GM13977 (cell line): ENCODE measurements around the gene DEAF1.

Experiments
- DNase-seq: peaks from one replicate; pipeline ENCODE4 v3.0.0; 2012; ENCODE audit warnings: low spot score
- CTCF ChIP-seq: IDR thresholded peaks from 2 replicates; pipeline ENCODE4 v1.5.1; 2012; ENCODE audit warnings: mild to moderate bottlenecking, control low read depth; ENCODE audit not compliant: insufficient read depth; ENCODE audit errors: extremely low read depth, missing control alignments
- in situ Hi-C: fragments of 300-500 bp; cut with MboI; formaldehyde crosslinking; loops from one replicate; pipeline ENCODE4 v1.12.0; 2022; ENCODE audit warnings: low sequenced_read_pairs, low pct_unique_long_range_greater_than_20kb, mixed read lengths, inconsistent platforms; ENCODE audit not compliant: unreplicated experiment

DEAF1 gene

DNA sequence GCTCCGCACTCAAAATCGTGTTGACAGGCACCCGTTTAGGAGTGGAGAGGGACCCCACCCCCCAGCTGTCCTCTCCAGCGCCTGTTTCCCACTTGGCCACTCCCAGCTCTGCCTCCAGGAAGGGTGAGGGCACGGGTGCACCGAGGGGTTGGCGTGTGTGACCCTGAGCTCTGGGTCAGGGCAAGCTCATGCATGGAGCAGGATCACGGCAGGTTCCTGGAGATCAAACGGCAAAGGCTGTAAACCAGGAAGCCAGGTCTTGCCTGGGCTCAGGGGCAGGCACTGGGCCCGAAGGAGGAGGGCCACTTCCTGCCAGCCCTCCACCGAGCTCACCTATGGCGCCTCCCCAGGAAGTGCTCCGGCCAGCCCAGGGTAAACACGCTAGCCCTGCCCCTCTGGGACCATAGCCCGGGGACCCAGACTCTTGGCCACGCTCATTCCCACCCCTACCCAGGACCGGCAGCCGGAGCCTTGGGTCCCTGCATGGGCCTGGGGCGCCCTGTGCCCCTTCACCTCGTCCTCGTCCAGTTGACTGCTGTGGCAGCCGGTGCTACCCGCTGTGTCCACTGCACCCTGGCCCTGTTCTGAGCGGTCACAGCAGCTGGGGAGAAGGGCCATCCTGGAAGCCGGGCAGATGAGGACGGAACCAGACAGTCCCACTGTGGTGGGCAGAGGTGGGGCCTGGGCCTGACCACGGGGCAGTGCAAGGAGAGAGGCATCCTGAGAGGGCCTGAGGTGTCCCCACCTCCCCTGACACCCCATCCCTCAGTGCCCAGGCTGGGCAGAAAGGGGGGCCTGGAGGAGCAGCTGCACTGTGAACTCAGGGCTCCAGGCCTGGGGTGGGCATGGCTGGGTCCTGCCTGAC lies 10.0 kb upstream of the DEAF1 start:
- in situ Hi-C loops: no loop called here

GRCh38 chr11:704228-704674 lies 9.2 kb upstream of the DEAF1 start:
- in situ Hi-C loops: no loop called here
- DNase-seq: no peak
- TF ChIP-seq CTCF: no peak

More for the DNA sequence above, 10.0 kb upstream of the DEAF1 start:
- TF ChIP-seq CTCF: no peak
- DNase-seq: no peak

GRCh38 chr11:703506-703905 lies 8.5 kb upstream of the DEAF1 start:
- no peak for DNase-seq
- no peak for TF ChIP-seq CTCF
- in situ Hi-C loops: no loop called here

DNA sequence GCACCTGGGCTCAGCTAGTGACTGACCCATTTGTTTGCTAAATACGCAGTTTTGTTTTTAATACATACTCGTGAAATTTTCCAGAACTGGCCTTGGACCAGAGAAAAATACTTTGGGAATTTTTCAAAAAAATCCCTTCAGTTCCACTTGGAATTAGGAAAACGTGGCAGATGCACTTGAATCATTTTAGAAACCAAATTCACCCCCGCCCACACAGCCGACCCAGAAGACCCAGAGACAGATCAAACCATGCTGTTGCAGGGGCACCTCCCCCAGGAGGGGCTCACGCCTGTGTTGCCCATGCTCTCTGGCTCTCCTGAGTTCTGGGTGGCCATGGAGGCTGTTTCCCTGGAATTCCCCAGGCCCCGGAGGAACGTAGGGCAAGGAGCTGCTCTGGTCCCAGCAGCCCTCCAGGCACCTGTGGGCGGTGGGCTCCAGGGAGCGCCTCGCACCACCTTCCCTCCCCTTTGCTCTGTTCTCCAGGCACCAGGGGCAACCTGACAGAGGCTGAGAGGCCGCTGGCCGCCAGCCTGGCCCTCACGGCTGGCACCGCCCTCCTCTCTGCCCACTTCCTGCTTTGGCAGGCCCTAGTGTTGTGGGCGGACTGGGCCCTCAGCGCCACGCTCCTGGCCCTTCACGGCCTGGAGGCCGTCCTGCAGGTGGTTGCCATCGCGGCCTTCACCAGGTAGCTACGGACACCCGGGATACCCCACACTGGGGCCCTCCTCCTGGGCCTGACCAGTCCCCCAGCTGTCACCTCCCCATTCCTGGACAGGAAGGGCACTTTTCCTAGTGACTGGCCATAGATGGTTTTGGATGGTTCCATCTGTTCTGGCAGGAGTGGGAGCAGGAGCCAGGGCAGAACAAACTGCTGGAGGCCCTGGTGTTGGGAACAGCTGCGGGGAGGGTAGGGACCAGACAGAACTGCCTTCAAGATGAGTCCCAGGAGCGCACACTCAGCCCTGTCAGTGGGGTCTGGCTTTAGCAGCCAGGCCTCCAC lies 7.7 kb upstream of the DEAF1 start:
- no peak for TF ChIP-seq CTCF
- DNase-seq: no peak
- in situ Hi-C loops: no loop called here

- no peak for TF ChIP-seq CTCF
- DNase-seq: no peak
- in situ Hi-C loops: no loop called here
Measured at GRCh38 chr11:701741-702461, 6.9 kb upstream of the DEAF1 start.

- DNase-seq: no peak
- TF ChIP-seq CTCF: no peak
- in situ Hi-C loops: no loop called here
Measured at GRCh38 chr11:699753-700152, 4.7 kb upstream of the DEAF1 start.
